ENCODE results near the gene TMEM41B.
"Not testable (repeated sequence)": the region's sequence is repeated elsewhere in the genome, so short reads cannot be mapped to it uniquely, and the experiment has no call there.

DNA sequence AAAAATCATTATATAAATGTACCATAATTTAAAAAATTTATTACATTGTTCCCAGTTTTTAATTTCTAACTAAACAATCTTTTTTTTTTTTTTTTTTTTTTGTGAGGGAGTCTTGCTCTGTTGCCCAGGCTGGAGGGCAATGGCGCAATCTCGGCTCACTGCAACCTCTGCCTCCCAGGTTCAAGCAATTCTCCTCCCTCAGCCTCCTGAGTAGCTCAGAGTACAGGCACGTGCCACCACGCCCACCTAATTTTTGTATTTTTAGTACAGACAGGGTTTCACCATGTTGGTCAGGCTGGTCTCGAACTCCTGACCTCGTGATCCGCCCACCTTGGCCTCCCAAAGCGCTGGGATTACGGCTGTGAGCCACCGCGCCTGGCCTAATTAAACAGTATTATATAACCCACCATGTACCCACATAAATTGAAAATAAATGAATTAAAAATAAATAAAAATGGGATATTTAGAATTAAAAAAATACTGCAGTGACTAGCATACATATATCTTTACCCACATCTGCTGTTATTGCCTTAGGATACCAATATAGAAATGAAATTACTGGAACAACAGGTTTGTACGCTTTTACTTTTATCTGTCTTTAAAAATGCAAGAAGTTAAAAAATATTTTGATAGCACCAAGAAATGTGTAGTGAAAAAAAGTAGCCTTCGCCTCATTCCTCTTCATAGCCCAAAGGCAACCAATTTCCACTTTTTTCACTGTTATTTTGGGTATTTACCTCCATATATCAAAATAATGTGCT is 46.6 kb upstream of the TMEM41B start:
- TF ChIP-seq, protein P1, sequence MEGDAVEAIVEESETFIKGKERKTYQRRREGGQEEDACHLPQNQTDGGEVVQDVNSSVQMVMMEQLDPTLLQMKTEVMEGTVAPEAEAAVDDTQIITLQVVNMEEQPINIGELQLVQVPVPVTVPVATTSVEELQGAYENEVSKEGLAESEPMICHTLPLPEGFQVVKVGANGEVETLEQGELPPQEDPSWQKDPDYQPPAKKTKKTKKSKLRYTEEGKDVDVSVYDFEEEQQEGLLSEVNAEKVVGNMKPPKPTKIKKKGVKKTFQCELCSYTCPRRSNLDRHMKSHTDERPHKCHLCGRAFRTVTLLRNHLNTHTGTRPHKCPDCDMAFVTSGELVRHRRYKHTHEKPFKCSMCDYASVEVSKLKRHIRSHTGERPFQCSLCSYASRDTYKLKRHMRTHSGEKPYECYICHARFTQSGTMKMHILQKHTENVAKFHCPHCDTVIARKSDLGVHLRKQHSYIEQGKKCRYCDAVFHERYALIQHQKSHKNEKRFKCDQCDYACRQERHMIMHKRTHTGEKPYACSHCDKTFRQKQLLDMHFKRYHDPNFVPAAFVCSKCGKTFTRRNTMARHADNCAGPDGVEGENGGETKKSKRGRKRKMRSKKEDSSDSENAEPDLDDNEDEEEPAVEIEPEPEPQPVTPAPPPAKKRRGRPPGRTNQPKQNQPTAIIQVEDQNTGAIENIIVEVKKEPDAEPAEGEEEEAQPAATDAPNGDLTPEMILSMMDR (IDR thresholded peaks at IDR 0.05): not testable (repeated sequence)
- TF ChIP-seq ZFX (IDR thresholded peaks at IDR 0.05; ENCODE audit: borderline replicate concordance): not testable (repeated sequence)
